Endometrial microvascular endothelial cells (primary cell): ENCODE data around the gene NUDT5. TPM values are rescaled to one million over a fixed set of nuclear protein-coding genes. Genes with fewer than 3 reads are reported as not detected.
"Not testable (repeated sequence)": the region's sequence is repeated elsewhere in the genome, so short reads cannot be mapped to it uniquely, and the experiment has no call there.

Source experiments
- in situ Hi-C: cut with HindIII; loops from 2 replicates; pipeline ENCODE4 v1.10.0; 2017; ENCODE audit warnings: low sequenced_read_pairs, low pct_unique_long_range_greater_than_20kb; ENCODE audit errors: inconsistent ontology term
- total RNA-seq: library from RNA; depleted of rRNA; stranded (reverse); fragments of >200 nt; gene quantifications from one replicate; pipeline ENCODE4 v1.2.3, GENCODE V29; 2015; ENCODE audit errors: inconsistent ontology term

Gene NUDT5
- 91.2 TPM for total RNA-seq

GRCh38 chr10:12195603-12196506, at the start of gene NUDT5, which contains the start of gene CDC123:
TSS of gene NUDT5 (minus strand) at chr10:12195891. CDS start at chr10:12186291, 9,600 bp downstream.
TSS of gene CDC123 (plus strand) at chr10:12196188. CDS start at chr10:12196246, 58 bp downstream.
- in situ Hi-C loops: no loop called here

GRCh38 chr10:12243864-12244620, 48.4 kb upstream of the NUDT5 start:
- in situ Hi-C loops: no loop called here

GRCh38 chr10:12241810-12242529, 46.3 kb upstream of the NUDT5 start:
- in situ Hi-C loops: no loop called here

GRCh38 chr10:12238821-12239220, 43.1 kb upstream of the NUDT5 start:
- in situ Hi-C loops: no loop called here

- in situ Hi-C loops: no loop called here
These were observed 41.9 kb upstream of the NUDT5 start for GRCh38 chr10:12237265-12238220.

GRCh38 chr10:12235796-12236195, 40.1 kb upstream of the NUDT5 start:
- in situ Hi-C loops: no loop called here

GRCh38 chr10:12235116-12235694, 39.5 kb upstream of the NUDT5 start:
- in situ Hi-C loops: no loop called here

- in situ Hi-C loops: not testable (repeated sequence)
These were observed 39.0 kb upstream of the NUDT5 start for GRCh38 chr10:12234687-12235086.

- in situ Hi-C loops: no loop called here
These were observed 33.2 kb upstream of the NUDT5 start for GRCh38 chr10:12228851-12229250.

GRCh38 chr10:12226438-12226837, 30.7 kb upstream of the NUDT5 start:
- in situ Hi-C loops: not testable (repeated sequence)

GRCh38 chr10:12225444-12225843, 29.8 kb upstream of the NUDT5 start:
- in situ Hi-C loops: no loop called here

GRCh38 chr10:12221323-12222298, 25.9 kb upstream of the NUDT5 start:
- in situ Hi-C loops: no loop called here

GRCh38 chr10:12218991-12219390, 23.3 kb upstream of the NUDT5 start:
- in situ Hi-C loops: no loop called here

- in situ Hi-C loops: no loop called here
These were observed 19.1 kb upstream of the NUDT5 start for GRCh38 chr10:12214763-12215218.

GRCh38 chr10:12214093-12214492, 18.4 kb upstream of the NUDT5 start:
- in situ Hi-C loops: no loop called here

GRCh38 chr10:12213621-12214020, 17.9 kb upstream of the NUDT5 start:
- in situ Hi-C loops: no loop called here

- in situ Hi-C loops: no loop called here
These were observed 16.8 kb upstream of the NUDT5 start for GRCh38 chr10:12212454-12212853.
